Spleen (tissue), 7 donors: ENCODE results near the gene CLEC17A.

Experiments used
- POLR2AphosphoS5 ChIP-seq, 3 donors: sonication (generic); formaldehyde crosslinking; IDR thresholded peaks; one replicate each; pipeline ENCODE4 v1.5.1; 2017; ENCODE audit warnings: antibody characterized with exemption in 3 of 3
- TF ChIP-seq, protein P1 (sequence below), 11 experiments: fragments of 200-600 bp in 7 of 11; fragments of 450-650 bp in 4 of 11; sonication (generic) in 4 of 11; IDR thresholded peaks in 8 of 11; conservative IDR thresholded peaks in 3 of 11; 1 replicate in 7 of 11; 2 replicates in 4 of 11; pipeline versions ENCODE4 v1.4.0 to v1.8.0; 2016 to 2021; ENCODE audit warnings: antibody characterized with exemption in 11 of 11, inconsistent platforms in 4 of 11, mild to moderate bottlenecking in 1 of 11
- donor health status: DM: no; HTN: no; CAD: no; lungs with moderate emphysema.
- donor health status: DM: no; HTN: no; CAD: no.
- donor health status: DM: no; HTN: no; CAD: no.

DNA sequence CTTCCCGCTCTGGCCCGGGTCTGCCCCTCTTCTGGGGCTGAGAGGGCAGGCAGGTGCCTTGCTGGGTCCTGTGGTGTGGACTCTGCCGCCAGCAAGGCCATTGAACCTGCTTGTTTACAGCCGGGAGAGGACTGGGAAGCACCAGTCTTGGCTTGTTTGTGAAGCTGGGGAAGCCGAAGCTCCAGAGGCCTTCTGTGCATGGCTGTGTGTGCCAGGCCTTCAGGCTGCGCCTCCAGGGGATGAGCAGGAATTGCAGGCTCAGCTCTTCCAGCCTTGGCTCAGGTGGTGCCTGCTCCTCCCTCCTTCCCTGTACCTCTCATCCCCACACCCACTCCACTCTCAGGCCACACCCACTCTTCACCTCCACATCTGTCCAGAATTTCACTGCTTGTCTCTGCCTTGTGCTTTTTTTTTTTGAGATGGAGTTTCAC, 28.5 kb upstream of the CLEC17A start:
- TF ChIP-seq, protein P1, sequence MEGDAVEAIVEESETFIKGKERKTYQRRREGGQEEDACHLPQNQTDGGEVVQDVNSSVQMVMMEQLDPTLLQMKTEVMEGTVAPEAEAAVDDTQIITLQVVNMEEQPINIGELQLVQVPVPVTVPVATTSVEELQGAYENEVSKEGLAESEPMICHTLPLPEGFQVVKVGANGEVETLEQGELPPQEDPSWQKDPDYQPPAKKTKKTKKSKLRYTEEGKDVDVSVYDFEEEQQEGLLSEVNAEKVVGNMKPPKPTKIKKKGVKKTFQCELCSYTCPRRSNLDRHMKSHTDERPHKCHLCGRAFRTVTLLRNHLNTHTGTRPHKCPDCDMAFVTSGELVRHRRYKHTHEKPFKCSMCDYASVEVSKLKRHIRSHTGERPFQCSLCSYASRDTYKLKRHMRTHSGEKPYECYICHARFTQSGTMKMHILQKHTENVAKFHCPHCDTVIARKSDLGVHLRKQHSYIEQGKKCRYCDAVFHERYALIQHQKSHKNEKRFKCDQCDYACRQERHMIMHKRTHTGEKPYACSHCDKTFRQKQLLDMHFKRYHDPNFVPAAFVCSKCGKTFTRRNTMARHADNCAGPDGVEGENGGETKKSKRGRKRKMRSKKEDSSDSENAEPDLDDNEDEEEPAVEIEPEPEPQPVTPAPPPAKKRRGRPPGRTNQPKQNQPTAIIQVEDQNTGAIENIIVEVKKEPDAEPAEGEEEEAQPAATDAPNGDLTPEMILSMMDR (IDR thresholded peaks at IDR 0.05 in 8 of 11, conservative IDR thresholded peaks at IDR 0.05 in 3 of 11): no peak
- TF ChIP-seq POLR2AphosphoS5 (IDR thresholded peaks at IDR 0.05): no peak
